ENCODE measurements around the gene SHROOM2. TPM values are rescaled to one million over a fixed set of nuclear protein-coding genes. Genes with fewer than 3 reads are reported as not detected.
"Not testable (repeated sequence)": the region's sequence is repeated elsewhere in the genome, so short reads cannot be mapped to it uniquely, and the experiment has no call there.

The SHROOM2 gene
- 6.1 and 8.5 TPM in 2 replicates for total RNA-seq (2014; rRNA removed; shearing (Covaris generic))

- DNase-seq (ENCODE audit: low read depth) = no peak
These were observed at the start of gene SHROOM2 for GRCh38 chrX:9785944-9786797. Gene SHROOM2 (plus strand): TSS chrX:9786429. CDS start chrX:9786546, 117 bp downstream.

GRCh38 chrX:9737363-9737762, 48.9 kb upstream of the SHROOM2 start:
- DNase-seq (ENCODE audit: low read depth) = no peak

- no peak for DNase-seq (ENCODE audit: low read depth)
These were observed 48.1 kb upstream of the SHROOM2 start for GRCh38 chrX:9738151-9738550.

GRCh38 chrX:9739130-9739529, 47.1 kb upstream of the SHROOM2 start:
- DNase-seq (ENCODE audit: low read depth) = no peak

GRCh38 chrX:9745417-9746115, 40.7 kb upstream of the SHROOM2 start:
- peak; percentile 65 for DNase-seq (ENCODE audit: low read depth)

GRCh38 chrX:9746148-9746888, 39.9 kb upstream of the SHROOM2 start:
- peak; percentile 67 for DNase-seq (ENCODE audit: low read depth)

GRCh38 chrX:9747644-9748043, 38.6 kb upstream of the SHROOM2 start:
- no peak for DNase-seq (ENCODE audit: low read depth)

- DNase-seq (ENCODE audit: low read depth) = no peak
These were observed 37.0 kb upstream of the SHROOM2 start for GRCh38 chrX:9749146-9749692.

GRCh38 chrX:9757366-9757765, 28.9 kb upstream of the SHROOM2 start:
- DNase-seq (ENCODE audit: low read depth) = peak; percentile 13

- no peak for DNase-seq (ENCODE audit: low read depth)
These were observed 28.1 kb upstream of the SHROOM2 start for GRCh38 chrX:9758021-9758638.

- no peak for DNase-seq (ENCODE audit: low read depth)
These were observed 26.9 kb upstream of the SHROOM2 start for GRCh38 chrX:9759337-9759736.

- DNase-seq (ENCODE audit: low read depth) = no peak
These were observed 21.0 kb upstream of the SHROOM2 start for GRCh38 chrX:9765072-9765736.

- no peak for DNase-seq (ENCODE audit: low read depth)
These were observed 20.5 kb upstream of the SHROOM2 start, which contains the start of gene GPR143 for GRCh38 chrX:9765737-9766097. Gene GPR143 (minus strand): TSS chrX:9765847. CDS start chrX:9765817, 30 bp downstream.

- DNase-seq (ENCODE audit: low read depth) = no peak
These were observed 18.9 kb upstream of the SHROOM2 start for GRCh38 chrX:9767375-9767774.

GRCh38 chrX:9768321-9768839, 17.8 kb upstream of the SHROOM2 start:
- DNase-seq (ENCODE audit: low read depth) = not testable (repeated sequence)

GRCh38 chrX:9770319-9770718, 15.9 kb upstream of the SHROOM2 start:
- peak; percentile 37 for DNase-seq (ENCODE audit: low read depth)

- DNase-seq (ENCODE audit: low read depth) = no peak
These were observed 13.3 kb upstream of the SHROOM2 start for GRCh38 chrX:9772943-9773342.

- DNase-seq (ENCODE audit: low read depth) = no peak
These were observed 10.3 kb upstream of the SHROOM2 start for GRCh38 chrX:9775930-9776329.

- peak; percentile 27 for DNase-seq (ENCODE audit: low read depth)
These were observed 4.3 kb upstream of the SHROOM2 start for GRCh38 chrX:9781941-9782340.

- no peak for DNase-seq (ENCODE audit: low read depth)
These were observed 1.9 kb upstream of the SHROOM2 start for GRCh38 chrX:9784332-9784731.
